OCI-LY3 (cell line): Measurements from ENCODE around the gene KBTBD13.

ENCODE experiments used
- CTCF ChIP-seq: fragments of 200-600, 300-600 bp; sonication (generic); IDR thresholded peaks from 2 replicates; pipeline ENCODE4 v1.5.1; 2014; ENCODE audit warnings: antibody characterized with exemption, low read length, low read depth
- EZH2phosphoT487 ChIP-seq: fragments of 200-600 bp; shearing (Covaris generic); IDR thresholded peaks from 2 replicates; pipeline ENCODE4 v1.6.1; 2018; ENCODE audit warnings: antibody characterized with exemption, mixed run types, low read depth

DNA sequence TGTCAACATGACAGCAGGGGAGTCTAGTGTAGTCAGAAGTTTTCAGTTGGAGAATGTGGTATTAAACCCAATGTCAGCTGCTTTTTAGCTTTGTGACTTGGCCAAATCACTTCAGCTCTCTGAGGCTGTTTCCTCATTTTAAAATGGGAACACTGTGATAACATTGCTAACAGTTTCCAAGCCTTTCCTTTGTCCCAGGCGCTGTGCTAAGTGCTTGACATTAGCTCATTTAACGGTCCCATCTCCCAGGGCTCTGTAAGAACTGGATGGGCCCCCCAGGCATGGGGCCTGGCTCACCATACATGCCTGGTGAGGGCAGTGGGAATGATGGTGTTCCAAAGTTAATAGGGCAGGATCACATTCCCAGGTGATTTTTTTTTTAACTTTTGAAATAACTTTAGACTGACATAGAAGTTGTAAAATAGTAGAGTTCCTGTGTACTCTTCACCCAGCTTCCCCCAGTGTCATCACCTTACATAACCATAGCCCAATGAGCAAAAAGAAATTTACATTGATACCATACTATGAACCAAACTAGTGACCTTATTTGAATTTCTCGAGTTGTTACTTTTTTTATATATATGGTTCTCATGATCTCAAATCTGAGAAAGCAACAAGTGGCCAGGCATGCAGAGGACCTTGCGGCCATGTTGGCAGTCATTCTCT lies 16.5 kb upstream of the KBTBD13 start:
- no peak for TF ChIP-seq CTCF
- TF ChIP-seq EZH2phosphoT487, result no peak
